Sigmoid colon (tissue), 7 donors: ENCODE data around the gene SLC39A2. TPM values are rescaled to one million over a fixed set of nuclear protein-coding genes. Genes with fewer than 3 reads are reported as not detected.

Source experiments
- DNase-seq: peaks from one replicate; pipeline ENCODE4 v3.0.0-alpha.2; 2019
- H3K27ac ChIP-seq, 4 donors: fragments of 200-600 bp; sonication (generic); one replicate each; pipeline ENCODE4 v1.5.1; 2016 to 2019; ENCODE audit warnings: mild to moderate bottlenecking in 1 of 4
- H3K27me3 ChIP-seq, 3 donors: fragments of 200-600 bp; sonication (generic); one replicate each; pipeline ENCODE4 v1.5.1; 2019; ENCODE audit warnings: mild to moderate bottlenecking in 1 of 3
- H3K36me3 ChIP-seq, 4 donors: fragments of 200-600 bp; sonication (generic); one replicate each; pipeline ENCODE4 v1.5.1; 2016 to 2019
- H3K4me1 ChIP-seq, 4 donors: fragments of 200-600 bp; sonication (generic); one replicate each; pipeline ENCODE4 v1.5.1; 2017 to 2019
- H3K4me3 ChIP-seq, 4 donors: fragments of 200-600 bp; sonication (generic); one replicate each; pipeline ENCODE4 v1.5.1; 2017 to 2019; ENCODE audit warnings: mild to moderate bottlenecking in 2 of 4, moderate library complexity in 1 of 4
- H3K9me3 ChIP-seq, 4 donors: fragments of 200-600 bp in 3 of 4; sonication (generic) in 3 of 4; one replicate each; pipeline versions ENCODE4 v1.5.1 to v1.6.1; 2013 to 2019
- CTCF ChIP-seq, 4 experiments: fragments of 450-650 bp in 3 of 4; fragments of 200-600 bp in 1 of 4; IDR thresholded peaks; one replicate each; pipeline ENCODE4 v1.5.1; 2016 to 2019; ENCODE audit warnings: antibody characterized with exemption in 4 of 4, mild to moderate bottlenecking in 3 of 4, moderate library complexity in 2 of 4
- EP300 ChIP-seq, 4 donors: sonication (generic); formaldehyde crosslinking; IDR thresholded peaks; one replicate each; pipeline ENCODE4 v1.6.1; 2017; ENCODE audit warnings: antibody characterized with exemption in 4 of 4
- POLR2A ChIP-seq, 2 donors: fragments of 450-650 bp; IDR thresholded peaks; one replicate each; pipeline ENCODE4 v1.6.1; 2016; ENCODE audit warnings: antibody characterized with exemption in 2 of 2, mild to moderate bottlenecking in 2 of 2, moderate library complexity in 2 of 2
- POLR2AphosphoS5 ChIP-seq, 4 donors: sonication (generic); formaldehyde crosslinking; IDR thresholded peaks; one replicate each; pipeline ENCODE4 v1.6.1; 2017; ENCODE audit warnings: antibody characterized with exemption in 4 of 4
- WGBS, 2 donors: extraction: QIAGEN DNeasy Blood & Tissue Kit; methylation state at CpG; one replicate each; pipeline ENCODE4 v1.1.7; 2013; 5-methylcytosine and 5-hydroxymethylcytosine counted together
- intact Hi-C: fragments of 100-400 bp; cut with DNase I; formaldehyde crosslinking; loops from one replicate; pipeline ENCODE4 v1.15.1; 2023
- polyA plus RNA-seq, 3 donors: library from polyadenylated mRNA; stranded (reverse); fragments of 200-250 nt; gene quantifications; one replicate each; pipeline ENCODE4 v1.2.3, GENCODE V29; 2013
- total RNA-seq, 4 donors: library from RNA; depleted of rRNA; stranded (reverse); fragments of >200 nt; gene quantifications; one replicate each; pipeline ENCODE4 v1.1.0, GENCODE V29; 2016
- donor health status: healthy with polysubstance abuse.
- donor health status: Bipolar disorder and iron deficiency.
- donor health status: healthy.

SLC39A2 gene
- total and polyA plus RNA-seq, 7 donors = 1.2 TPM; not detected in 6

GRCh38 chr14:21041676-21042433 lies 42.8 kb downstream of the SLC39A2 start, which contains the start of gene RNASE7:
Gene RNASE7, plus strand, starts transcription at chr14:21042362. Its CDS starts 631 bp downstream, at chr14:21042993.
- Histone ChIP-seq H3K9me3 (no peaks in the 10 kb centered on the region), H3K4me1 (peaks cover 0 to 38% (median 26%) of the 10 kb centered on the region in 4 donors), H3K4me3 (no peak within 1 kb of the TSS), H3K27me3 (no peaks in the 10 kb centered on the region), H3K36me3 (no peaks in the 10 kb centered on the region), H3K27ac (no peak within 1 kb of the TSS)
- intact Hi-C loops = loop anchor here (2.0 to 5.0 kb wide), 2 partner anchors 70 to 185 kb away; no protein-coding TSS in a partner anchor
- TF ChIP-seq POLR2A (IDR thresholded peaks at IDR 0.05) (no peak), POLR2AphosphoS5 (IDR thresholded peaks at IDR 0.05) (no peak), EP300 (IDR thresholded peaks at IDR 0.05) (no peak), CTCF (IDR thresholded peaks at IDR 0.05) (no peak)
- 67 to 79% methylated on average over 11 of the region's 11 CpGs for WGBS, 2 donors
- DNase-seq = no peak

- Histone ChIP-seq H3K27ac (no peak overlapping the region), H3K4me1 (peaks cover 0 to 37% (median 26%) of the 10 kb centered on the region in 4 donors), H3K4me3 (no peak overlapping the region), H3K36me3 (no peaks in the 10 kb centered on the region), H3K27me3 (no peaks in the 10 kb centered on the region), H3K9me3 (no peaks in the 10 kb centered on the region)
- DNase-seq = no peak
- intact Hi-C loops = loop anchor here (5.0 kb wide), 1 partner anchor 71 kb away; no protein-coding TSS in a partner anchor
- TF ChIP-seq EP300 (IDR thresholded peaks at IDR 0.05) (no peak), POLR2AphosphoS5 (IDR thresholded peaks at IDR 0.05) (no peak)
- WGBS, 2 donors = 57 to 58% methylated on average over 8 of the region's 8 CpGs
Measured at GRCh38 chr14:21042918-21043317, 43.8 kb downstream of the SLC39A2 start.

- intact Hi-C loops = loop anchor here (5.0 kb wide), 1 partner anchor 71 kb away; no protein-coding TSS in a partner anchor
- H3K4me1 ChIP-seq = peaks cover 0 to 31% (median 21%) of the 10 kb centered on the region in 4 donors
- no peaks in the 10 kb centered on the region for H3K9me3 ChIP-seq
- no peaks in the 10 kb centered on the region for H3K36me3 ChIP-seq
- H3K4me3 ChIP-seq = no peak overlapping the region
- WGBS, 2 donors = 38 to 56% methylated on average over 2 of the region's 2 CpGs
- no peaks in the 10 kb centered on the region for H3K27me3 ChIP-seq
- no peak overlapping the region for H3K27ac ChIP-seq
- TF ChIP-seq POLR2AphosphoS5 (IDR thresholded peaks at IDR 0.05) (no peak), CTCF (IDR thresholded peaks at IDR 0.05) (no peak), POLR2A (IDR thresholded peaks at IDR 0.05) (no peak), EP300 (IDR thresholded peaks at IDR 0.05) (no peak)
- no peak for DNase-seq
Measured at GRCh38 chr14:21043387-21043973, 44.4 kb downstream of the SLC39A2 start.

- Histone ChIP-seq H3K4me3 (no peak overlapping the region), H3K9me3 (no peaks in the 10 kb centered on the region), H3K36me3 (no peaks in the 10 kb centered on the region), H3K27me3 (no peaks in the 10 kb centered on the region), H3K27ac (no peak overlapping the region), H3K4me1 (peaks cover 0 to 25% (median 16%) of the 10 kb centered on the region in 4 donors)
- intact Hi-C loops = loop anchor here (5.0 kb wide), 1 partner anchor 72 kb away; no protein-coding TSS in a partner anchor
- TF ChIP-seq POLR2AphosphoS5 (IDR thresholded peaks at IDR 0.05) = no peak
- TF ChIP-seq POLR2A (IDR thresholded peaks at IDR 0.05) = no peak
- TF ChIP-seq CTCF (IDR thresholded peaks at IDR 0.05) = no peak
- DNase-seq = no peak
- 23 to 37% methylated on average over 6 of the region's 6 CpGs for WGBS, 2 donors
Measured at GRCh38 chr14:21043974-21044618, 45.0 kb downstream of the SLC39A2 start.

DNA sequence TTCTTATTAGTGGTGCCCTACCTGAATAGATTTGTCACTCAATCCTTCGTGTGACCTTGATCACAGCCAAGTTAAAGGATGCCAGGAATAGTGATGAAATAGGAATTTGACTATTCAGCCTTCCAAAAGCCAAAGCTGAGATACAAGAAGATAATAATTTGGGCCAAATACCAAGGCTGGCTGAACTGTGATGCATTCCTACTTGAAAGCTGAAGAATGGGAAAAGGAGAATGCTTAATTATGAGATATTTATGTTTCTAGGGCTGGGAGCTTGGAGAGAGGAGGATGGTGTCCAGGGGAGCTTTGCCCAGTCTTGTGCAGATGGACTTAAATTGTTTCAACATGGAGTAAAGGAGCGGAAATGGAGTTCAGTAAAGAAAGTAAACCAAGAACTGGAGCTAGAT lies 48.3 kb downstream of the SLC39A2 start:
- Histone ChIP-seq H3K4me1 (peaks cover 0 to 14% (median 6%) of the 10 kb centered on the region in 4 donors), H3K36me3 (no peaks in the 10 kb centered on the region), H3K9me3 (no peaks in the 10 kb centered on the region), H3K4me3 (no peak overlapping the region), H3K27me3 (no peaks in the 10 kb centered on the region), H3K27ac (no peak overlapping the region)
- TF ChIP-seq POLR2AphosphoS5 (IDR thresholded peaks at IDR 0.05) (no peak), POLR2A (IDR thresholded peaks at IDR 0.05) (no peak), CTCF (IDR thresholded peaks at IDR 0.05) (no peak), EP300 (IDR thresholded peaks at IDR 0.05) (no peak)
- intact Hi-C loops = no loop called here
- WGBS, 2 donors = 56 to 92% methylated on average over 2 of the region's 2 CpGs
- no peak for DNase-seq
